ENCODE measurements around the gene NNT. TPM values are rescaled to one million over a fixed set of nuclear protein-coding genes. Genes with fewer than 3 reads are reported as not detected.
"Not testable (repeated sequence)": the region's sequence is repeated elsewhere in the genome, so short reads cannot be mapped to it uniquely, and the experiment has no call there.

Gene NNT
- polyA plus RNA-seq, 3 donors = 13.2 to 40.3 (median 17.2) TPM

DNA sequence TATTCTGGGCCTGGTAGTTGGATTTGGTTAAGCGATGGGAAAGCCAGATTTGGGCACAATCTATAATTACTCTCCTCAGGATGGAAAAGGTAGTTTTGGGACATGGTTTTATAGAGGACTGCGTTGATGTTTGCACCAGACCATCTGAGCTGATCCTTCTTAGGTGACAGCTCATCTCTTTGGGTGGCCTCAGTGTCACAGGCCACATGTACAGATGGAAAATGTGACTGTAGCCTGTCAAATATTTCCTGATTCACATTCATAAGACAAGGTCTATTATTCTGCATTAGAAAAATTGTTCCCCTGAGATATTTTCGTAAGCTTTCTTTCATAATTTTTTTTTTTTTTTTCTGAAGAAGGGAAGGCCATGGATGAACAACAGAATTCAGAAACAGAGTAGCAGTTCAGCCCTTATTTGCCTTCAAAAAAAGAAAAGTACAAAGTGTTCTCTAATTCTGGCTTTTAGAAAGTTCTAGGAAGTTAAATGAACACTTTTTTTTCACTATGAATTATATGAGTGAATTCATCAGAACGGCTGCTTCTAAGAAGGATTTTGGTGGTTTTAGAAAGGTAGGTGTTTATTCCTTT, 81.0 kb downstream of the NNT start:
- no peak overlapping the region for H3K27ac ChIP-seq (ENCODE audit: low read depth, low read length)

DNA sequence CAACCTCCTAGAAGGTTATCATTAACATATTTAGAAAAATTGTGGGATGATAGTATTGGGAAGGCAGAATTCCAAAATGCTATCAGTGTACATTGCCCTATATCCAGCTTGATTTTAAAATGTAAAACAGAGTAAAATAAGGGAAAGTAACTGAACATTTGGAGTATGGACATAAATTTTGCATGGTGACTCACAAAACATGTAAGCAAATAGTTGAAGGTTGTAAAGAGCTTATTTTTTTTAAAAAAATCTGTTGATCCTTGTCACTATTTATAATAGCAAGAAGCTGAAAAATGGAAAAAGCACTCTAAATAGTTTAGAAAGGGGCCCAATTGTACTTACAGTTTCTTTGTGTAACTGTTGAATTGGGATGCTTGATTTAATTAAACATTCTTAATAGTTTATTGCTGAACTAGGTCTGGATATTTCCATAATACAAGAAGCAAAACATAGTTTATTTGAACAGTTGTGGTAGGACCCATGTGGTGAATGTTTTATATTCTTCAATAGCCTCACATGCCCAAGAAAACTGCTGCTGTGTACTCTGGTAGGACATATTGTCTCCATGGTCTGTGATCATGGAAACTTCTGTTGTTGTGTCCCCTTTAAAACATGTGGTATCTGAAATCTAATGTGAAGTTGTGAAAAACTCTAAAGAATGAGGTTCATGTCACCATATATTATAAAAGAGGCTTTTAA, 82.4 kb downstream of the NNT start:
- no peak overlapping the region for H3K27ac ChIP-seq (ENCODE audit: low read depth, low read length)

More for the DNA sequence above, 81.0 kb downstream of the NNT start:
- 77 to 89% (median 79%) methylated on average over 4 of the region's 4 CpGs for WGBS, 3 donors

DNA sequence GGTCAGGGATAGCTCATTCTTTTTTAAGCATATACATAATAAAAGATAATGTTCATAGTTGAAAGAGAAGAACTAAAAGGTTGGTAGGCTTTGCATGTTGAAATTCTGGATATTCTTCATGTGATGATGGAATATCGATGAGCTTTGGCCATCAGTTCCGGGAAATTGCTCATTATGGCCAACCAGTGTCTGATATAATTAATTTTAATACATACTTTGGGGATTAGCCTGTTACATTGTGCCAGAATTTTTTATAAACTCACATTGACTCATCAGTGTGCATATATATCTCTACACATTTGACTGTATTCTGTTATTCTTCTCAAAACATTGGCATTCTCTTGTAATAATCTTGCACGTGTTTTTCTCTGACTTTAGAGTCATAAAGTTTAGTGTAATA, 84.3 kb downstream of the NNT start:
- no peak overlapping the region for H3K27ac ChIP-seq (ENCODE audit: low read depth, low read length)
- WGBS, 3 donors = 75 to 84% (median 81%) methylated on average over 3 of the region's 3 CpGs

- H3K27ac ChIP-seq (ENCODE audit: low read depth, low read length) = no peak overlapping the region
- WGBS, 3 donors = 89 to 91% (median 90%) methylated on average over 4 of the region's 4 CpGs
Observed at GRCh38 chr5:43691275-43691674, 88.3 kb downstream of the NNT start.

DNA sequence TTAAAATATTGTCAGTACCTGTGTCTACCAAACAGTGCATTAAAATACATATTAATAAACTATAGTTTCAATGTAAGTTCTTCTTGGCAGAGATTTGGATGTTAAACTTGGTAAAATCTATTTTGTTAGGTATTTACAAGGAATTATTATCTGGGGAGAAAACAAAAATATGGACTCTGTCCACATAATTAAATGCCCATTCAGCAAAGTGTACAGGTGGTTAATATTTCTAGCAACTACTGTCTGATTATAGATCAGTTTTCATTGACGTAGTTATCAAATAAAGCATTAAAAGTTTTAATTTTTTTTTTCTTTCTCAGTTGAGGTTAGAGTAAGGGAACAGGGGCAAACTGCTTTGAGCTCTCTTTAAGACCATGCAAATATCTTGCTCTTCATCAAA, 88.9 kb downstream of the NNT start:
- WGBS, 3 donors = 79 to 100% (median 97%) methylated on average over 1 of the region's 1 CpG
- H3K27ac ChIP-seq (ENCODE audit: low read depth, low read length) = no peak overlapping the region

GRCh38 chr5:43693411-43693810, 90.4 kb downstream of the NNT start:
- H3K27ac ChIP-seq (ENCODE audit: low read depth, low read length) = no peak overlapping the region

DNA sequence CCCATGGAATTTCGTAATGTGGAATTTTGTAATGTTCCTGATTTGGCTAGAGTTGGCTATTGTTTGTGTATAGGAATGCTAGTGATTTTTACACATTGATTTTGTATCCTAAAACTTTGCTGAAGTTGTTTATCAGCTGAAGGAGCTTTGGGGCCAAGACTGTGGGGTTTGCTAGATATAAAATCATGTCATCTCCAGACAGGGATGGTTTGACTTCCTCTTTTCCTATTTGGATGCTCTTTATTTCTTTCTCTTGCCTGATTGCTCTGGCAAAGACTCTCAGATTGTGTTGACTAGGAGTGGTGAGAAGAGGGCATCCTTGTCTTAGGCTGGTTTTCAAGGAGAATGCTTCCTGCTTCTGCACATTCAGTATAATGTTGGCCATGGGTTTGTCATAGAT, 91.0 kb downstream of the NNT start:
- 94 to 100% (median 98%) methylated on average over 1 of the region's 1 CpG for WGBS, 3 donors
- no peak overlapping the region for H3K27ac ChIP-seq (ENCODE audit: low read depth, low read length)

GRCh38 chr5:43696444-43696843, 93.5 kb downstream of the NNT start:
- WGBS, 3 donors = 97 to 100% (median 98%) methylated on average over 2 of the region's 2 CpGs
- not testable (repeated sequence) for H3K27ac ChIP-seq (ENCODE audit: low read depth, low read length)

DNA sequence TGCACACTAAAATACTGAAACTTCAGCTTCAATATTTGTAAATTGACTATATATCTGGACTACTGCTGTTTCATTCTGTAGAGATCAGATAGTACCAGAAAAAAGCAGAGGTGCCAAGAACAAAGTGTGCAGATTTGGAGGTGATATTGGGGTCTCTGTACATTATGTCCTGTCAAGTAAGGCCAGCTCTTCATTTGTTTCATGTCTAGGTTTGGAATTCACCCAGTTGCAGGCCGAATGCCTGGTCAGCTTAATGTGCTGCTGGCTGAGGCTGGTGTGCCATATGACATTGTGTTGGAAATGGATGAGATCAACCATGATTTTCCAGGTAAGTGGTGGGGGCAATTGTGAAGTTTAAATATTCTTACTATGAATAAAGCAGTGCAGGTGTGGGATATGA, 96.9 kb downstream of the NNT start:
- no peak overlapping the region for H3K27ac ChIP-seq (ENCODE audit: low read depth, low read length)
- 32 to 88% (median 85%) methylated on average over 1 of the region's 1 CpG for WGBS, 3 donors

DNA sequence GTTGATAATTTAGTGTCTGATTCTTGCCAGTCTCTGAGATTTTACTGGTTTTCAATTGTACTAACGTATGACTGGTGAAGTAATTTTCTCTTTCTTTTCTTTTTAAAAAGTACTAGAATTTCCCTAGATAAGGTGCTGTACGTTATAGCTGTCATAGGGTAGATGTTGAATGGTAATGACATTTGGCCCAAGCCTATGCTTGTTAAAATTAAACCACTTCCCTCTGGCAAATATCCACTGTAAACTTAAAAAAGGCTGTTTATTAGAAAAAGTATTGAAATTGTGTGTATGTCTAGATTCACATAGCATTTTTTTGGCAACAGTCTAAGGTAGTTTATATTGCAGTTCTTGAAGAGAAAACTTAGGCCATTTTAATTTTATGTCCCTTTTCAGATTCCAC, 97.6 kb downstream of the NNT start:
- WGBS, 3 donors = 50 to 89% (median 83%) methylated on average over 2 of the region's 2 CpGs

DNA sequence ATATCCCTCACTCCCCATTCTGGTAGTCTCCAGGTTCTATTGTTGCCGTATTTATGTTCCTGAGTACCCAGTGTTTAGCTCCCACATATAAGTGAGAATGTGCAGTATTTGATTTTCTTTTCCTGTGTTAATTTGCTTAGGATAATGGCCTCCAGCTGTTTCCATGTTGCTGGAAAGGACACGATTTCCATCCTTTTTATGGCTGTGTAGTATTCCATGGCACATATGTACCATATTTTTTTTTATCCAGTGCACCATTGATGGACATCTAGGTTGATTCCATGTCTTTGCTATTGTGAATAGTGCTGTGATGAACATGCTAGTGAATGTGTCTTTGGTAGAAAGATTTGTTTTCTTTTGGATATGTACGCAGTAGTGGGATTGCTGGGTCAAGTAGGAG, 98.2 kb downstream of the NNT start:
- no peak overlapping the region for H3K27ac ChIP-seq (ENCODE audit: low read depth, low read length)
- 94 to 99% (median 99%) methylated on average over 3 of the region's 3 CpGs for WGBS, 3 donors

More for the DNA sequence above, 97.6 kb downstream of the NNT start:
- no peak overlapping the region for H3K27ac ChIP-seq (ENCODE audit: low read depth, low read length)

- H3K27ac ChIP-seq (ENCODE audit: low read depth, low read length) = no peak overlapping the region
- 94 to 98% (median 96%) methylated on average over 2 of the region's 2 CpGs for WGBS, 3 donors
Observed at GRCh38 chr5:43702293-43702692, 99.3 kb downstream of the NNT start.

GRCh38 chr5:43702815-43703214, 99.8 kb downstream of the NNT start:
- H3K27ac ChIP-seq (ENCODE audit: low read depth, low read length) = no peak overlapping the region
- WGBS, 3 donors = 41 to 62% (median 50%) methylated on average over 3 of the region's 3 CpGs

GRCh38 chr5:43704243-43704642, 101.3 kb downstream of the NNT start:
- H3K27ac ChIP-seq (ENCODE audit: low read depth, low read length) = no peak overlapping the region
- 54 to 95% (median 95%) methylated on average over 4 of the region's 4 CpGs for WGBS, 3 donors

GRCh38 chr5:43706576-43706975, 103.6 kb downstream of the NNT start:
- WGBS, 3 donors = 89 to 100% (median 92%) methylated on average over 1 of the region's 1 CpG
- not testable (repeated sequence) for H3K27ac ChIP-seq (ENCODE audit: low read depth, low read length)

GRCh38 chr5:43711496-43711895, 108.5 kb downstream of the NNT start:
- H3K27ac ChIP-seq (ENCODE audit: low read depth, low read length) = no peak overlapping the region
- WGBS, 3 donors = 90 to 93% (median 92%) methylated on average over 6 of the region's 6 CpGs

DNA sequence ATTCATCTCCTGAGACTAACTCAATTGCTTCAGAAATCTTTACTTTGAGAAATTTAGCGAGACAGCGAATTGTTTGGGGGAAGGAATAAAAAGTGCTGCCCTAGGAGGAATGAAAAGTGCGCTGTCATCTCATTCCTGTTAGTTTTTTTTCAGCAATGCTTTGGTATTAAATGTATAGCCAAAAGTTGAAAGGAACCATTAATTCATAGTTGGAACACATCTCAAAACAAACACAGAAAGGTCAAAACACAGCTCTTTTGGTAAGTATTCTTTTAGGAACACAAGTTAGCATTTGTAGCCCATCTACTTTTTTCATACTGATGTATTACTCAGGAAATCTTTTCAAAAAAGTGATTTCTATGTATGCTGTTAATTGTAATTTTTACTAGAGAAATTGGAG, 109.1 kb downstream of the NNT start:
- H3K27ac ChIP-seq (ENCODE audit: low read depth, low read length) = no peak overlapping the region
- 92 to 98% (median 96%) methylated on average over 3 of the region's 3 CpGs for WGBS, 3 donors

DNA sequence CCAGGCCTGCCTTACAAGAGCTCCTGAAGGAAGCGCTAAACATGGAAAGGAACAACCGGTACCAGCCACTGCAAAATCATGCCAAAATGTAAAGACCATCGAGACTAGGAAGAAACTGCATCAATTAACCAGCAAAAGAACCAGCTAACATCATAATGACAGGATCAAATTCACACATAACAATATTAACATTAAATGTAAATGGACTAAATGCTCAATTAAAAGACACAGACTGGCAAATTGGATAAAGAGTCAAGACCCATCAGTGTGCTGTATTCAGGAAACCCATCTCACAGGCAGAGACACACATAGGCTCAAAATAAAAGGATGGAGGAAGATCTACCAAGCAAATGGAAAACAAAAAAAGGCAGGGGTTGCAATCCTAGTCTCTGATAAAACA, 116.8 kb downstream of the NNT start:
- 87 to 100% (median 95%) methylated on average over 1 to 2 of the region's 3 CpGs for WGBS, 3 donors
- not testable (repeated sequence) for H3K27ac ChIP-seq (ENCODE audit: low read depth, low read length)

- 79 to 87% (median 79%) methylated on average over 3 of the region's 3 CpGs for WGBS, 3 donors
- no peak overlapping the region for H3K27ac ChIP-seq (ENCODE audit: low read depth, low read length)
Observed at GRCh38 chr5:43728581-43728980, 125.6 kb downstream of the NNT start.

- 28 to 37% (median 34%) methylated on average over 2 of the region's 2 CpGs for WGBS, 3 donors
- no peak overlapping the region for H3K27ac ChIP-seq (ENCODE audit: low read depth, low read length)
Observed at GRCh38 chr5:43729846-43730478, 127.0 kb downstream of the NNT start.
